GM12873 (cell line): ENCODE data around the gene PXDC1.

Experiments
- TF ChIP-seq, protein P1 (sequence below): IDR thresholded peaks from 2 replicates; pipeline ENCODE4 v1.5.1; 2012; ENCODE audit warnings: low read depth, mild to moderate bottlenecking, moderate library complexity, low read length, control low read depth; ENCODE audit not compliant: insufficient read depth; ENCODE audit errors: missing control alignments

The PXDC1 gene

GRCh38 chr6:3733321-3733925 lies 18.1 kb downstream of the PXDC1 start:
- TF ChIP-seq, protein P1, sequence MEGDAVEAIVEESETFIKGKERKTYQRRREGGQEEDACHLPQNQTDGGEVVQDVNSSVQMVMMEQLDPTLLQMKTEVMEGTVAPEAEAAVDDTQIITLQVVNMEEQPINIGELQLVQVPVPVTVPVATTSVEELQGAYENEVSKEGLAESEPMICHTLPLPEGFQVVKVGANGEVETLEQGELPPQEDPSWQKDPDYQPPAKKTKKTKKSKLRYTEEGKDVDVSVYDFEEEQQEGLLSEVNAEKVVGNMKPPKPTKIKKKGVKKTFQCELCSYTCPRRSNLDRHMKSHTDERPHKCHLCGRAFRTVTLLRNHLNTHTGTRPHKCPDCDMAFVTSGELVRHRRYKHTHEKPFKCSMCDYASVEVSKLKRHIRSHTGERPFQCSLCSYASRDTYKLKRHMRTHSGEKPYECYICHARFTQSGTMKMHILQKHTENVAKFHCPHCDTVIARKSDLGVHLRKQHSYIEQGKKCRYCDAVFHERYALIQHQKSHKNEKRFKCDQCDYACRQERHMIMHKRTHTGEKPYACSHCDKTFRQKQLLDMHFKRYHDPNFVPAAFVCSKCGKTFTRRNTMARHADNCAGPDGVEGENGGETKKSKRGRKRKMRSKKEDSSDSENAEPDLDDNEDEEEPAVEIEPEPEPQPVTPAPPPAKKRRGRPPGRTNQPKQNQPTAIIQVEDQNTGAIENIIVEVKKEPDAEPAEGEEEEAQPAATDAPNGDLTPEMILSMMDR: no peak

DNA sequence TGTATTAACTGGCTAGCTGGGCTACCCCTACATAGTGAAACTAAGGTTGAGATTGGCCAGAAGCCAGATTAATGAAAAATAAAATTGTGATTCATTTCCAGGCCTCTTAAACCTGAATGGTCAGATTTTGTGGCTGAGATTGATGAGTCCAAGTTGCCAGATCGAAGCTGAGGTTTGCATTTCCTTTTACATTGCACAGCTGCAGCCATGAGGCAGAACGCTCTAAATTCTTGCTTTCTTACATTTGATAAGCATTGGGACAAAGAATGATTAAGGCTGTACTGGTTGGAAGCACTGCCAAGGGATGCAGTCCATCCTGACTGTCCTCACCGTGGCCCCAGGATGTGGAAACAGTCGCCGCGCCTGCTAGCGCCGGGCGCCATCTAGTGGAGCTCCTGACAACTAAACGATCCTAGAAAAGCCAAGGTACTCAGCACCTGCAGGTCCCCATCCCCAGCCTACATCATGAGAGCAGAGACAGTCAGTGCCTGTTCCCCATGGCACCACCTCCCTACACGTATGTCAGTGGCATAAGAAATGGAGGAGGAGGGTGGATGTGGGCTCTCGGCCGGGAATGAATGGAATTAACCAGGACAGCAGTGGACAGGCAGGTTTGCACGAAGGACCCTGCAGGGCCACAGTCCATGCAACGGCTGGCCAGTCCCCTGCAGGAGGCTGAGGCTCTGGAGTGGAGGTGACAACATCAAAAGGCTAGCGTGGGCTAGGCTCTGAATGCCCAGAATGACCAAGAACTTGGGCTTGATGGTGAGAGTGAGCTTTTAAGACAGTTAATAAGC lies 19.0 kb downstream of the PXDC1 start:
- TF ChIP-seq, protein P1: peak; percentile 94

DNA sequence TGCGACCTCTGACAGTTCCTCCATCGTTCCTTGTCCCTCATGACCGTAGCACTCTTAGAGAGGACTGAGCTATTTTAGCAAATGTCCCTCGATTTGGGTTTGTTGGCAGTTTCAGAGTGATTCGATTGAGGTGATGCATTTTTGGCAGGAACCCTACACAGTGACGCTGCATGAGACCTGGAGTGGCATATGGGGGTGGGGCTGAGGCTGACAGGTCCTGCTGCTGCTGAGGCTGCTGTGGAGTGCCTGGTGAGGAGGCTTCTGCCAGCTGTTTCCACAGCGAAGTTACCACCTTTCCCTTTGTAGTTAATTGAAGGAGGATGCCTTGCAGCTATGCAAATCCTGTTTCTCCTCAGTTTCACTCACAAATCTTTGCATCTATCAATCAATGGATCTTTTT lies 19.8 kb downstream of the PXDC1 start:
- TF ChIP-seq, protein P1: no peak

DNA sequence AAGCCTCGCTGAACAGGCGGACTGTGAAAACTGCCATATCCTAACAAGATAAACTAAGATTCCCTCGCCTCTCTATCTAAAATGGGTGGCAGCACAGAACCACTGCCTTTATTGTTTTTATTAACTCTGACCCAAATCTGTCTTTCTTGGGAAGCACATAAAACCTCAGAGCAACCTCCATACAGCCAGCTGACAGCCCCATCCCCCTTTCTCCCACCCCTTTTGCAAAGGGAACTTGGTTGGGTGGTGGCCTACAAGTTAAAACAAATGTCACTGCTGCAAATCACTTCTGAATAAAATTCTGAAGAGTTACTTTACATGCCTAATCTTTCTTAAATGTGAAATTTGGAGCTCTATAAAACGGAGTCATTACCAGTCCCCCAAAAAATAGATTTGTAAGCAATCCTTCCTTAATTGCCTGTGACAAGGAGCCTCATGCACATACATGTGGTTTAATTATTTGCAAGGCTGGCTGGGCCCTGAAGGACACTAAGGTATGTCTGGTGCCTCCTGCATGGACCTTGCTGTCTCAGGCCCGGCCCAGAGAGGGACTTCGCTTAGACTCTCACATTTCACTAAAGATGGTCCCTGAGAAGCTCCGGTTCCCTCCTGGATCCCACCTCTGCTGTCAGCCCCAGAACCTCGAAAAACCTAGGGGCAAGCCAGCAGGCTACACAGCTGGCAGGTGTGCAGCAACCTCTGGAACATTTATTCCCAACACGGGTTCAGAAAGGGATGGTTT lies 21.7 kb downstream of the PXDC1 start:
- TF ChIP-seq, protein P1: no peak

DNA sequence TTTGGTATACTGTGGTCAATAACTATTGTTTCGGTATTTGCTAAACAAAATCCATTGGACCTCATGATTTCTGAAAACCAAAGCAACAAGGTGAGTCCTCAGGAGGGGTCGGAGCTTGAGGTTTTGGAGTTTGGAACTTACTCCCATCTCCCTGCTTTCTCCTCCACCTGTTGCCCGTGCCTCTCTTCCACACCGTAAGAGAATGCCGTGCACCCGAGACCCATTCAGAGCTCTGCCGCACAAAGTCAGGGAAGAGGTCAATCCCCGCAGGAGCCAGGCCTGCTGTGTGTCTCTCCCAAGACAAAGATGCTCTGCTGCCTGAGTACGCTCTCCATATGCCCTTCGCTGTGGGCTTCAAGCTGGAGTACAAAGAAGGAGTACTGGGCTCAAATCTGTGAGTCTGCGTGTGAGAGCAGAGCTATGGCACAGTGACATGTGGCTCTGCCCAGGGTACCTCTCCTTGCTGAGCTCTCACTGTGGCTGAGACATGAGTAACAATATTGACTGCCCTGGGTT lies 23.9 kb downstream of the PXDC1 start:
- TF ChIP-seq, protein P1: no peak

- TF ChIP-seq, protein P1: no peak
These were observed 24.5 kb downstream of the PXDC1 start for GRCh38 chr6:3727036-3727435.

GRCh38 chr6:3726421-3726820 lies 25.1 kb downstream of the PXDC1 start:
- TF ChIP-seq, protein P1: no peak
